Peyer's patch (tissue), 4 donors: Measurements from ENCODE around the gene LCE2D.

Experiments
- CTCF ChIP-seq, 6 experiments: fragments of 450-650 bp in 4 of 6; fragments of 200-600 bp in 2 of 6; sonication (generic) in 1 of 6; IDR thresholded peaks; one replicate each; pipeline ENCODE4 v1.5.1; 2017 to 2019; ENCODE audit warnings: antibody characterized with exemption in 6 of 6, mild to moderate bottlenecking in 3 of 6, moderate library complexity in 1 of 6
- POLR2A ChIP-seq, 2 donors: fragments of 450-650 bp; IDR thresholded peaks; one replicate each; pipeline ENCODE4 v1.5.1; 2017; ENCODE audit warnings: antibody characterized with exemption in 2 of 2, mild to moderate bottlenecking in 2 of 2, moderate library complexity in 2 of 2

- no peak for TF ChIP-seq CTCF (IDR thresholded peaks at IDR 0.05)
- no peak for TF ChIP-seq POLR2A (IDR thresholded peaks at IDR 0.05)
These were observed 16.3 kb downstream of the LCE2D start for GRCh38 chr1:152679459-152679858.
